Fibroblast of lung (primary cell): Measurements from ENCODE around the gene INTS15. TPM values are rescaled to one million over a fixed set of nuclear protein-coding genes. Genes with fewer than 3 reads are reported as not detected.

Source experiments
- DNase-seq, 2 donors: peaks; one replicate each; pipeline versions ENCODE4 v3.0.0 to v3.0.0-alpha.2; 2010; ENCODE audit warnings: low read depth in 2 of 2
- H2AFZ ChIP-seq: 2 replicates; pipeline ENCODE4 v1.5.1; 2012; ENCODE audit warnings: low read length, control low read depth, inconsistent platforms
- H3K27ac ChIP-seq: 2 replicates; pipeline ENCODE4 v1.5.1; 2011; ENCODE audit warnings: low read length, control low read depth; ENCODE audit not compliant: insufficient read depth
- H3K27me3 ChIP-seq: 2 replicates; pipeline ENCODE4 v1.5.1; 2011; ENCODE audit warnings: mild to moderate bottlenecking, low read length; ENCODE audit not compliant: control insufficient read depth, insufficient read depth
- H3K36me3 ChIP-seq: 2 replicates; pipeline ENCODE4 v1.5.1; 2011; ENCODE audit warnings: low read length; ENCODE audit not compliant: control insufficient read depth, insufficient read depth
- H3K4me1 ChIP-seq: 2 replicates; pipeline ENCODE4 v1.5.1; 2011; ENCODE audit warnings: low read length; ENCODE audit not compliant: control insufficient read depth, insufficient read depth; ENCODE audit errors: extremely low read depth
- H3K4me2 ChIP-seq: 2 replicates; pipeline ENCODE4 v1.5.1; 2011; ENCODE audit warnings: low read length, control low read depth; ENCODE audit not compliant: insufficient read depth; ENCODE audit errors: extremely low read depth
- H3K4me3 ChIP-seq, 4 experiments: fragments of 200-600 bp in 1 of 4; sonication (generic) in 1 of 4; replicated peaks in 1 of 4; 2 replicates each; pipeline ENCODE4 v1.5.1; 2011 to 2016; ENCODE audit warnings: low read length in 4 of 4, low read depth in 3 of 4, mild to moderate bottlenecking in 3 of 4, control low read depth in 2 of 4, inconsistent platforms in 1 of 4, mixed read lengths in 1 of 4; ENCODE audit not compliant: insufficient read depth in 1 of 4; ENCODE audit errors: control extremely low read depth in 1 of 4
- H3K79me2 ChIP-seq: 2 replicates; pipeline ENCODE4 v1.5.1; 2012; ENCODE audit warnings: mild to moderate bottlenecking, low read length, inconsistent platforms; ENCODE audit not compliant: control insufficient read depth, insufficient read depth
- H3K9ac ChIP-seq: 2 replicates; pipeline ENCODE4 v1.5.1; 2011; ENCODE audit warnings: mild to moderate bottlenecking, low read length, control low read depth; ENCODE audit not compliant: insufficient read depth
- H3K9me3 ChIP-seq: 2 replicates; pipeline ENCODE4 v1.5.1; 2012; ENCODE audit warnings: low read depth, low read length; ENCODE audit not compliant: control insufficient read depth, insufficient read depth
- H4K20me1 ChIP-seq: 2 replicates; pipeline ENCODE4 v1.5.1; 2011; ENCODE audit warnings: low read length; ENCODE audit not compliant: control insufficient read depth, insufficient read depth; ENCODE audit errors: extremely low read depth
- CTCF ChIP-seq, 2 donors: IDR thresholded peaks in 1 of 2; conservative IDR thresholded peaks in 1 of 2; 1 replicate in 1 of 2; 2 replicates in 1 of 2; pipeline ENCODE4 v1.5.1; 2011 to 2012; ENCODE audit warnings: low read length in 2 of 2, control low read depth in 1 of 2, inconsistent platforms in 1 of 2, low read depth in 1 of 2, mild to moderate bottlenecking in 1 of 2
- EZH2 ChIP-seq: IDR thresholded peaks from 2 replicates; pipeline ENCODE4 v1.5.1; 2012; ENCODE audit warnings: low read length, control low read depth, mild to moderate bottlenecking; ENCODE audit errors: missing control alignments
- polyA plus RNA-seq, 2 donors: library from polyadenylated mRNA; depleted of rRNA in 1 of 2; stranded (reverse) in 1 of 2; unstranded in 1 of 2; fragments of >200 nt; gene quantifications; 2 replicates each; pipeline ENCODE4 v1.2.1, GENCODE V29; 2011 to 2012; ENCODE audit warnings: missing spikeins in 1 of 2
- total RNA-seq: library from RNA; depleted of rRNA; stranded (reverse); fragments of >200 nt; gene quantifications from 2 replicates; pipeline ENCODE4 v1.2.1, GENCODE V29; 2014

Gene INTS15
- total and polyA plus RNA-seq, 2 donors (not counting 1 experiment from before 2014, with no cell fraction given), result 7.1 to 11.7 TPM

DNA sequence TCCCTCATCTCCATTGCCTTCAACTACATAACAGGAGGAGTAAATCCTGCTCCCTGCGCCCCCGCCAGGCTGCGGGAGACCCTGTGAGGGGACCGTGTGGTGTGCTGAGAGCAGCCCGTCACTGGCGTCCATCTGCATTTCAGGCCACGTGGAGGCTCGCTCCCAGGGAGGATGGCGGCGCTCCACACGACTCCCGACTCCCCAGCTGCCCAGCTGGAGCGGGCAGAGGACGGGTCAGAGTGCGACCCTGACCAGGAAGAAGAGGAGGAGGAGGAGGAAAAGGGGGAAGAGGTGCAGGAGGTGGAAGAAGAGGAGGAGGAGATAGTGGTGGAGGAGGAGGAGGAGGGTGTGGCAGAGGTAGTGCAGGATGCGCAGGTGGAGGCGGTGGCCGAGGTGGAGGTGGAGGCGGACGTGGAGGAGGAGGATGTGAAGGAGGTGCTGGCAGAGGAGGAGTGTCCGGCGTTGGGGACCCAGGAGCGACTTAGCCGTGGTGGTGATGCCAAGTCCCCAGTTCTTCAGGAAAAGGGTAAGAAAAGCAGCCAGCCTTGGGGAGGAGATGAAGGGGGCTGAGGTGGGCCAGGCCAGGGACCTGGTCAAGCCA, 52.5 kb downstream of the INTS15 start:
- Histone ChIP-seq H3K4me3 (no peak overlapping the region), H3K4me1 (no peaks in the 10 kb centered on the region), H3K4me2 (no peak overlapping the region), H3K9ac (no peak overlapping the region), H4K20me1 (no peaks in the 10 kb centered on the region), H3K36me3 (peaks cover 14% of the 10 kb centered on the region), H3K27me3 (no peaks in the 10 kb centered on the region), H2AFZ (no peak overlapping the region), H3K9me3 (no peaks in the 10 kb centered on the region), H3K27ac (no peak overlapping the region), H3K79me2 (peaks cover 25% of the 10 kb centered on the region)
- no peak for DNase-seq
- TF ChIP-seq CTCF (conservative IDR thresholded peaks at IDR 0.05 in 1 of 2, IDR thresholded peaks at IDR 0.05 in 1 of 2; ENCODE audit: low read depth in 1 of 2, low read length in 2 of 2) (no peak), EZH2 (no peak)

- no peak for DNase-seq
- no peak overlapping the region for H2AFZ ChIP-seq
- peaks cover 17% of the 10 kb centered on the region for H3K36me3 ChIP-seq
- peaks cover 18% of the 10 kb centered on the region for H3K79me2 ChIP-seq
- no peaks in the 10 kb centered on the region for H3K9me3 ChIP-seq
- H4K20me1 ChIP-seq, result no peaks in the 10 kb centered on the region
- H3K9ac ChIP-seq, result no peak overlapping the region
- no peak overlapping the region for H3K4me3 ChIP-seq
- no peak overlapping the region for H3K4me2 ChIP-seq
- no peaks in the 10 kb centered on the region for H3K4me1 ChIP-seq
- no peaks in the 10 kb centered on the region for H3K27me3 ChIP-seq
- no peak for TF ChIP-seq EZH2
- no peak for TF ChIP-seq CTCF (conservative IDR thresholded peaks at IDR 0.05 in 1 of 2, IDR thresholded peaks at IDR 0.05 in 1 of 2; ENCODE audit: low read depth in 1 of 2, low read length in 2 of 2)
- no peak overlapping the region for H3K27ac ChIP-seq
Observed at GRCh38 chr7:6642861-6643640, 53.2 kb downstream of the INTS15 start.

GRCh38 chr7:6643915-6644625, 54.2 kb downstream of the INTS15 start:
- Histone ChIP-seq H4K20me1 (no peaks in the 10 kb centered on the region), H3K4me1 (no peaks in the 10 kb centered on the region), H2AFZ (no peak overlapping the region), H3K27ac (no peak overlapping the region), H3K79me2 (peaks cover 8% of the 10 kb centered on the region), H3K36me3 (peaks cover 21% of the 10 kb centered on the region), H3K4me3 (no peak overlapping the region), H3K27me3 (no peaks in the 10 kb centered on the region), H3K9me3 (no peaks in the 10 kb centered on the region), H3K4me2 (no peak overlapping the region), H3K9ac (no peak overlapping the region)
- TF ChIP-seq EZH2, result no peak
- TF ChIP-seq CTCF (conservative IDR thresholded peaks at IDR 0.05 in 1 of 2, IDR thresholded peaks at IDR 0.05 in 1 of 2; ENCODE audit: low read depth in 1 of 2, low read length in 2 of 2), result no peak
- no peak for DNase-seq
